ENCODE results near the gene ANKFY1. TPM values are rescaled to one million over a fixed set of nuclear protein-coding genes. Genes with fewer than 3 reads are reported as not detected.

The ANKFY1 gene
- 14.5 and 52.0 TPM in 2 replicates for total RNA-seq (2014; rRNA removed; shearing (Covaris generic); ENCODE audit: low replicate concordance)

- DNase-seq = peak; percentile 90
- peak within 1 kb of the TSS; percentile 67 for H3K4me3 ChIP-seq
- H3K36me3 ChIP-seq = peaks cover 14% of the 10 kb centered on the region
- peaks cover 7% of the 10 kb centered on the region for H3K9me3 ChIP-seq
- no peaks in the 10 kb centered on the region for H3K27me3 ChIP-seq
Observed at GRCh38 chr17:4263282-4264215, at the start of gene ANKFY1. Gene ANKFY1 (minus strand): TSS chr17:4263979. CDS start chr17:4263941, 38 bp downstream.

- Histone ChIP-seq H3K36me3 (peaks cover 2% of the 10 kb centered on the region; the same call in 1 of the 2 replicates), H3K27me3 (no peaks in the 10 kb centered on the region), H3K9me3 (no peaks in the 10 kb centered on the region), H3K4me3 (no peak overlapping the region)
- DNase-seq = no peak
Observed at GRCh38 chr17:4310354-4311060, 46.7 kb upstream of the ANKFY1 start.

- no peaks in the 10 kb centered on the region for H3K27me3 ChIP-seq
- H3K9me3 ChIP-seq = no peaks in the 10 kb centered on the region
- peaks cover 2% of the 10 kb centered on the region; the same call in 1 of the 2 replicates for H3K36me3 ChIP-seq
- no peak overlapping the region for H3K4me3 ChIP-seq
- no peak for DNase-seq
Observed at GRCh38 chr17:4309897-4310296, 46.1 kb upstream of the ANKFY1 start.

- DNase-seq = no peak
- Histone ChIP-seq H3K9me3 (no peaks in the 10 kb centered on the region), H3K4me3 (no peak overlapping the region), H3K27me3 (no peaks in the 10 kb centered on the region), H3K36me3 (peaks cover 6% of the 10 kb centered on the region; the same call in 1 of the 2 replicates)
Observed at GRCh38 chr17:4307179-4307930, 43.6 kb upstream of the ANKFY1 start.

DNA sequence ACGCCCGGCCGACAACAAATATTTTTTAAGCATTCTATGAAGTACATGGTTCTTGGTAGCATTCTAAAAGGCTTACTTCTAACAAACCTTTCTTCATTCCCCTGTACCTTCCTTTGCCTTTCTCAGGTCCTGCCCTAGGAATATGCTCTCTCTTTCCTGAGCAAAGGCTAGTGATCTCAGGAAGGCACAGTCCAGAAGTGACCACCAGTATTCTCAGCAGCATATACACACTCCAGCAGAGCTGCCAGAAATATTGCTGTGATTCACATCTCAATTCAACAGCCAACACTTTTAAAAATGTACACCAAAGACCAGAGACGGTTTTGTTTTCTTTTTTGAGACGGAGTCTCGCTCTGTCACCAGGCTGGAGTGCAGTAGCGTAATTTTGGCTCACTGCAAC lies 41.4 kb upstream of the ANKFY1 start:
- H3K4me3 ChIP-seq = no peak overlapping the region
- H3K9me3 ChIP-seq = no peaks in the 10 kb centered on the region
- no peaks in the 10 kb centered on the region for H3K27me3 ChIP-seq
- H3K36me3 ChIP-seq = peaks cover 8% of the 10 kb centered on the region; the same call in 1 of the 2 replicates
- DNase-seq = no peak

GRCh38 chr17:4304417-4305027 lies 40.7 kb upstream of the ANKFY1 start:
- H3K27me3 ChIP-seq = no peaks in the 10 kb centered on the region
- no peak for DNase-seq
- no peaks in the 10 kb centered on the region for H3K9me3 ChIP-seq
- peaks cover 8% of the 10 kb centered on the region; the same call in 1 of the 2 replicates for H3K36me3 ChIP-seq
- no peak overlapping the region for H3K4me3 ChIP-seq

DNA sequence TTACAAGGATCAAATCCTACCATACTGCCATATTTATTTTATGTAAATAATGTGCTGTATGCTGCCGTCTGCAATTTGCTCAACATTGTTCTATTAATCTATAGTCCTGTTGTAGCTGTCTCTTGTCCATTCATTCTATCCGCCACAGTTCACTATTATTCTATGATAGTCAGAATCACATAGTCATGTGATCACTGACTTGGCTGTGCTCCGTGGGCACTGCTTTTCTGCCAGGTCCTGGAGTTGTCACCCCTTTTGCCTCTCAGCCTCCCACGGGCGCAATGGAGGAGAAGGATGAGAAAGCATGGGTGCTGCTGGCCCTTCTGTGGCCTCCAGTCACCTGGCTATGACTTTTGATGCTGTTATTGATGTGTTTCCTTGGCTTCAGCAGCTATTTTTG lies 37.3 kb upstream of the ANKFY1 start:
- H3K36me3 ChIP-seq = peaks cover 15% of the 10 kb centered on the region
- no peaks in the 10 kb centered on the region for H3K9me3 ChIP-seq
- no peaks in the 10 kb centered on the region for H3K27me3 ChIP-seq
- no peak overlapping the region for H3K4me3 ChIP-seq
- DNase-seq = no peak

- Histone ChIP-seq H3K27me3 (no peaks in the 10 kb centered on the region), H3K36me3 (peaks cover 14% of the 10 kb centered on the region), H3K9me3 (no peaks in the 10 kb centered on the region), H3K4me3 (no peak overlapping the region)
- no peak for DNase-seq
Observed at GRCh38 chr17:4297351-4297750, 33.6 kb upstream of the ANKFY1 start.

- Histone ChIP-seq H3K4me3 (no peak overlapping the region), H3K9me3 (no peaks in the 10 kb centered on the region), H3K27me3 (no peaks in the 10 kb centered on the region), H3K36me3 (peaks cover 13% of the 10 kb centered on the region)
- DNase-seq = no peak
Observed at GRCh38 chr17:4295686-4296085, 31.9 kb upstream of the ANKFY1 start.

- Histone ChIP-seq H3K9me3 (no peaks in the 10 kb centered on the region), H3K36me3 (peaks cover 7% of the 10 kb centered on the region), H3K27me3 (no peaks in the 10 kb centered on the region), H3K4me3 (no peak overlapping the region)
- no peak for DNase-seq
Observed at GRCh38 chr17:4293572-4293971, 29.8 kb upstream of the ANKFY1 start.

- Histone ChIP-seq H3K4me3 (no peak overlapping the region), H3K9me3 (no peaks in the 10 kb centered on the region), H3K27me3 (no peaks in the 10 kb centered on the region), H3K36me3 (peaks cover 5% of the 10 kb centered on the region; the same call in 1 of the 2 replicates)
- DNase-seq = no peak
Observed at GRCh38 chr17:4287710-4288109, 23.9 kb upstream of the ANKFY1 start.

DNA sequence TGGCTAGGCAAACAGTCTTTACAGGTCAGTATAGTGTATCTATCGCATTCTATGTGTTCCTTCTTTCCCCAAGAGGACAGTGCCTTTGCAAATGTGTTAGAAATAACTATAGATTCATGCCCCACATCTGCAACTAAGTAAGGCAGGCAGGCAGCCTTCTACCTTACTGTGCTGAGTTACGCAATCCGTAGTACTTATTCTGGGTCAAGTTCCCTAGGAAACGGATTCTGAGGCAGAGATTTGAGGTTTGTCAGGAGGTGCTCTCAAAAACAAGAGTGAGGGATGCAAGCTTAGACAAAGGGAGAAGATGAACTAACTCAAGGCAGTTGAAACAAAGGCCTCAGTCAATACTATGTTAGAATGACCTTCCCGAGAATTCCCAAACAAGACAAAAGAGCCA lies 12.7 kb upstream of the ANKFY1 start:
- Histone ChIP-seq H3K4me3 (no peak overlapping the region), H3K9me3 (no peaks in the 10 kb centered on the region), H3K27me3 (no peaks in the 10 kb centered on the region), H3K36me3 (peaks cover 16% of the 10 kb centered on the region)
- DNase-seq = no peak

GRCh38 chr17:4272972-4273368 lies 9.2 kb upstream of the ANKFY1 start:
- H3K9me3 ChIP-seq = no peaks in the 10 kb centered on the region
- H3K27me3 ChIP-seq = no peaks in the 10 kb centered on the region
- DNase-seq = no peak
- H3K36me3 ChIP-seq = peaks cover 20% of the 10 kb centered on the region
- no peak overlapping the region for H3K4me3 ChIP-seq

DNA sequence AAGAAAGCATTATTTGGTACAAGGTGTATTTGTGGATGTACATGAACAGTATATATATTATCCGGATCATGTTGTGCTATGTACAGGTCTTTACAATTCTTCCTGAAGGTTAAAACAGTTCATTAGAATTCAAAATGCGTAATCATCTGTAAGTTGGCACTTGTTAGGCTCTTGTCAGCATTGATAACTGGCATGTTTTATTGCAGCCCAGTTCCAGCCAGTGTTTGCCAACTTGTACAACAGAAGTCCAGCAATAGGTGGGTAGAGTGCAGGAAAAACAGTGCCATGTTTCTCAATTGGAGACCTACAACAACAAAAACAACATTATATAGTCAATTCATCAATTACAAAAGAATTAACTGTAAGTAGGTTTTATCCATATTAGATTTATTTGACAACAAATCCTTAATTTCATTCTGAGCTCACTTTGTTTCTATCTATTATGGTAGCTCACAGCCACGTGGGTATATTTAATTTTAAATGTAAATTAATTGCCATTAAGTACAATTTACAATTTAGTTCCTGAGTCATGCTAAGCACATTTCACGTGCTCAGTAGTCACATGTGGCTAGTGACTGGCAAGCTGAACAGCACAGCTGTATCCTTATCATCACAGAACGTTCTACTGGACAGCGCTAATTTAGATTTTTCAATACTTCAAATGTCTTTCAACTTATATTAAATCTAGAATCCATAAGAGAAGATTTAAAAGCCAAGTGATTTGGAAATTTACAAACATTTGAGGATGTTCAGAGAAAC lies 8.6 kb upstream of the ANKFY1 start:
- Histone ChIP-seq H3K4me3 (no peak overlapping the region), H3K27me3 (no peaks in the 10 kb centered on the region), H3K9me3 (no peaks in the 10 kb centered on the region), H3K36me3 (peaks cover 24% of the 10 kb centered on the region)
- no peak for DNase-seq

- no peak for DNase-seq
Observed at GRCh38 chr17:4270736-4271135, 7.0 kb upstream of the ANKFY1 start.

GRCh38 chr17:4269915-4270314 lies 6.1 kb upstream of the ANKFY1 start:
- Histone ChIP-seq H3K27me3 (no peaks in the 10 kb centered on the region), H3K9me3 (no peaks in the 10 kb centered on the region), H3K36me3 (peaks cover 18% of the 10 kb centered on the region), H3K4me3 (no peak overlapping the region)
- DNase-seq = no peak

More at GRCh38 chr17:4270736-4271135, 7.0 kb upstream of the ANKFY1 start:
- no peak overlapping the region for H3K4me3 ChIP-seq
- H3K36me3 ChIP-seq = peaks cover 18% of the 10 kb centered on the region
- H3K27me3 ChIP-seq = no peaks in the 10 kb centered on the region
- H3K9me3 ChIP-seq = no peaks in the 10 kb centered on the region

Measured in MG63 (cell line).